ENCODE results near the gene TINAGL1. TPM values are rescaled to one million over a fixed set of nuclear protein-coding genes. Genes with fewer than 3 reads are reported as not detected.

The TINAGL1 gene
- total RNA-seq, 1 experiment from 2014 or later = 57.9 TPM

- TF ChIP-seq ZNF274 (IDR thresholded peaks at IDR 0.05; ENCODE audit: low read depth, low read length) = no peak
- no peak for TF ChIP-seq REST (IDR thresholded peaks at IDR 0.05; ENCODE audit: low read depth)
- TF ChIP-seq JUND (IDR thresholded peaks at IDR 0.05) = no peak
- TF ChIP-seq CBX3 (IDR thresholded peaks at IDR 0.05; ENCODE audit: low read depth) = no peak
- no peak for TF ChIP-seq FOSL1 (IDR thresholded peaks at IDR 0.05; ENCODE audit: low read depth)
- TF ChIP-seq POLR2A (IDR thresholded peaks at IDR 0.05; ENCODE audit: borderline replicate concordance, extremely low read depth, insufficient read depth, insufficient read length) = no peak
- no peak for TF ChIP-seq CTCF (IDR thresholded peaks at IDR 0.05 in 2 of 3, conservative IDR thresholded peaks at IDR 0.05 in 1 of 3; ENCODE audit: borderline replicate concordance in 1 of 3, insufficient read depth in 1 of 3, low read depth in 2 of 3, low read length in 2 of 3)
- TF ChIP-seq POLR2AphosphoS5 (IDR thresholded peaks at IDR 0.05; ENCODE audit: low read depth, low read length) = no peak
- TF ChIP-seq EGR1 (IDR thresholded peaks at IDR 0.05; ENCODE audit: low read depth) = no peak
- TF ChIP-seq ELF1 (IDR thresholded peaks at IDR 0.05; ENCODE audit: borderline replicate concordance, low read depth) = no peak
- TF ChIP-seq RAD21 (IDR thresholded peaks at IDR 0.05; ENCODE audit: low read depth) = no peak
- no peaks in the 10 kb centered on the region for H4K20me1 ChIP-seq (ENCODE audit: insufficient read depth)
- H2AFZ ChIP-seq (ENCODE audit: low read depth, low read length, poor library complexity, severe bottlenecking) = no peak overlapping the region
Observed at GRCh38 chr1:31632649-31633048, 56.3 kb downstream of the TINAGL1 start.

More at GRCh38 chr1:31632649-31633048, 56.3 kb downstream of the TINAGL1 start:
- intact Hi-C loops (cut with micrococcal nuclease) = no loop called here
- no peak for ATAC-seq
- DNase-seq (ENCODE audit: low read depth, low spot score) = no peak
- H3K4me2 ChIP-seq (ENCODE audit: low read length) = no peak overlapping the region
- H3K9me2 ChIP-seq (ENCODE audit: insufficient read depth) = no peaks in the 10 kb centered on the region
- ChIA-PET CTCF (interaction anchor here (0.7 to 1.7 kb wide), 6 partner anchors 10 to 236 kb away, joined by 3 to 5 read pairs (median 4); partner anchors contain the start of gene PEF1), POLR2A (interaction anchor here (1.7 kb wide), 1 partner anchor 12 kb away, joined by 5 read pairs; the partner anchor contains the start of gene PEF1), RAD21 (ENCODE audit: low non-redundant PET in 1 of 2, low total read pairs in 2 of 2, uncharacterized antibody in 2 of 2, unreplicated experiment in 2 of 2) (no interaction called here)
- H3K79me2 ChIP-seq (ENCODE audit: insufficient read depth, low read length) = peaks cover 24% of the 10 kb centered on the region
- H3K27ac ChIP-seq (ENCODE audit: low read depth, low read length) = no peak overlapping the region
- no peaks in the 10 kb centered on the region for H3K27me3 ChIP-seq (ENCODE audit: insufficient read depth, low read length)
- BruUV-seq (replicated peaks) = no TSS peak
- peaks cover 9 to 43% of the 10 kb centered on the region in 2 experiments; a peak in 3 of 4 replicates for H3K36me3 ChIP-seq (ENCODE audit: control insufficient read depth in 1 of 2, insufficient read depth in 2 of 2, low read length in 2 of 2)
- H3K9me3 ChIP-seq (ENCODE audit: control insufficient read depth in 1 of 2, insufficient read depth in 1 of 2, low read depth in 1 of 2, low read length in 2 of 2) = no peaks in the 10 kb centered on the region
- H3K4me1 ChIP-seq (ENCODE audit: control insufficient read depth in 1 of 2, insufficient read depth in 2 of 2, low read length in 2 of 2) = no peaks in the 10 kb centered on the region
- no peak overlapping the region for H3K4me3 ChIP-seq (replicated peaks in 1 of 2; ENCODE audit: low read depth in 1 of 2, low read length in 2 of 2)
- no peak overlapping the region for H3K9ac ChIP-seq (ENCODE audit: low read length)
